B cell (primary cell): ENCODE data around the gene PHLDB2.

Source experiments
- EZH2 ChIP-seq: IDR thresholded peaks from 2 replicates; pipeline ENCODE4 v1.6.1; 2012; ENCODE audit warnings: borderline replicate concordance, low read depth, mild to moderate bottlenecking, moderate library complexity, low read length; ENCODE audit not compliant: insufficient read depth, poor library complexity, severe bottlenecking
- TF ChIP-seq, protein P1 (sequence below): fragments of 200-600 bp; IDR thresholded peaks from one replicate; pipeline ENCODE4 v1.8.0; 2022; ENCODE audit warnings: antibody characterized with exemption, mild to moderate bottlenecking

DNA sequence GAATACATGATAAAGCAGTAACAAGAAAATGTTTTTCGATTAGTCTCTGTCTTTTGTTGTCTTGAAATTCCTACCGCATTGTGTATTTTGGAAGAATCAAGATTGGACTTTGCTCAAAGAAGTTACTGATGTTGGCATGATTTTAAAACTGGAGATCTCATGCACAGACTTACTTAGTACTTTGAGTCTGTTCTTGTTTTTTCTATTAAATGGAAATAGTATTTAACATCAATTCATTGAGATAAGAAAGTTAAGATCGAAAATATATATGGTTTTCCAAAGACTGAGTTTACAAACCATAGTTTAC is 122.3 kb downstream of the PHLDB2 start:
- TF ChIP-seq, protein P1, sequence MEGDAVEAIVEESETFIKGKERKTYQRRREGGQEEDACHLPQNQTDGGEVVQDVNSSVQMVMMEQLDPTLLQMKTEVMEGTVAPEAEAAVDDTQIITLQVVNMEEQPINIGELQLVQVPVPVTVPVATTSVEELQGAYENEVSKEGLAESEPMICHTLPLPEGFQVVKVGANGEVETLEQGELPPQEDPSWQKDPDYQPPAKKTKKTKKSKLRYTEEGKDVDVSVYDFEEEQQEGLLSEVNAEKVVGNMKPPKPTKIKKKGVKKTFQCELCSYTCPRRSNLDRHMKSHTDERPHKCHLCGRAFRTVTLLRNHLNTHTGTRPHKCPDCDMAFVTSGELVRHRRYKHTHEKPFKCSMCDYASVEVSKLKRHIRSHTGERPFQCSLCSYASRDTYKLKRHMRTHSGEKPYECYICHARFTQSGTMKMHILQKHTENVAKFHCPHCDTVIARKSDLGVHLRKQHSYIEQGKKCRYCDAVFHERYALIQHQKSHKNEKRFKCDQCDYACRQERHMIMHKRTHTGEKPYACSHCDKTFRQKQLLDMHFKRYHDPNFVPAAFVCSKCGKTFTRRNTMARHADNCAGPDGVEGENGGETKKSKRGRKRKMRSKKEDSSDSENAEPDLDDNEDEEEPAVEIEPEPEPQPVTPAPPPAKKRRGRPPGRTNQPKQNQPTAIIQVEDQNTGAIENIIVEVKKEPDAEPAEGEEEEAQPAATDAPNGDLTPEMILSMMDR = no peak
- TF ChIP-seq EZH2 = no peak
